ENCODE data around the gene HELZ2.
"Not testable (repeated sequence)": the region's sequence is repeated elsewhere in the genome, so short reads cannot be mapped to it uniquely, and the experiment has no call there.

The HELZ2 gene

DNA sequence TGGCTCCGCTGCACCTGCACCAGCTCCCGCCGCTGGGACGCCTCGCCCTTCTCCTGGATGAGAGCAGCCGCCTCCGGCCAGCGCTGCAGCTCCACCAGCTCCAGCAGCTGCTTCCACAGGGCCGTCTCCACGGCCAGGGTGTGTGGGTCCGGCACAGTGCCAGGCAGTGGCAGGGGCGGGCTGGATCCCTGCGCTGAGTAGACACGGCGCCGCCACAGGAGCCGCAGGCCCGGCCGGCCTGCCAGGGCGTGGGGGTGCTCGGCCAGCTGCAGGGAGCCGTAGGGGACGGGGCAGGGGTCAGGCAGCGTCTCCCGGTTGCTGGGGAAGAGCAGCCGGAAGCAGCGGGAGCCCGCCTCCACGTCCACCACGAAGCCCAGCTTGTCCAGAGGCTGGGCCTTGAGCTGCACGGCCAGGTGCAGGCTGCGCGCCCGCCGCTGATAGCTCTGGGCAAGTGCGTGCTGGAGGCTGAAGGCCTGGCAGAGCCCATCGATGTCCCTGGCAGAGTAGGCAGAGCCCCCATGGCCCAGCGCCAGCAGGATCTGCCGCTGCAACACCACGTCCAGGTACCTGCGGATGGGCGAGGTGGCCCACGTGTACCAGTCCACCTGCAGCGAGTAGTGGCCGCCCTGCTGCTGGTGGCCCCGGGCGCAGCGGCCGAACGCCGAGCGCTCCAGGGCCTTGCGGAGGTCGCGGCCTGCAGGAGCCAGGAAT is 10.7 kb downstream of the HELZ2 start:
- no peak for DNase-seq

GRCh38 chr20:63562461-63563224 is 11.4 kb downstream of the HELZ2 start:
- no peak for DNase-seq

GRCh38 chr20:63561624-63562396 is 12.2 kb downstream of the HELZ2 start:
- DNase-seq, result no peak

- DNase-seq, result no peak
Observed at GRCh38 chr20:63560856-63561609, 13.0 kb downstream of the HELZ2 start.

DNA sequence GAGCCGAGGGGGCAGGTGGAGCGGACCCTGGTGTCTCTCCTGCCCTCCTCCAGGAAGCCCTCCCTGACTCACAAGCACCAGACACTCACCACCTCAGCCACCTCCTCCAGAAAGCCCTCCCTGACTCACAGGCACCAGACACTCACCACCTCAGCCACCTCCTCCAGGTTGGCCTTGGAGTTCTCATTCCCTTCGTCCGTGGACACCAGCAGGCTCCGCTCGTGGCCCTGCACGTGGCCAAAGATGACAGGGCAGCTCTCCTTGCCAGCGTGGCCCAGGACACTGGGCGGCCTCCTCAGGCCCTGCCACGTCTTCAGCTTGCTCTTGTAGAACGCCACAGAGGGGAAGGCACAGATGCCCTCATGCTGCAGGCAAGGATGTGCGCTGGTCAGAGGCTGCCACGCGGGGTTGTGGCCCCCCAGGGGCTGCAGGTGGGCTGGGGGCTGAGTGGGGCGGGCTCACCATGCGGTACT is 13.7 kb downstream of the HELZ2 start:
- no peak for DNase-seq

GRCh38 chr20:63559485-63560332 is 14.3 kb downstream of the HELZ2 start:
- DNase-seq, result not testable (repeated sequence)

DNA sequence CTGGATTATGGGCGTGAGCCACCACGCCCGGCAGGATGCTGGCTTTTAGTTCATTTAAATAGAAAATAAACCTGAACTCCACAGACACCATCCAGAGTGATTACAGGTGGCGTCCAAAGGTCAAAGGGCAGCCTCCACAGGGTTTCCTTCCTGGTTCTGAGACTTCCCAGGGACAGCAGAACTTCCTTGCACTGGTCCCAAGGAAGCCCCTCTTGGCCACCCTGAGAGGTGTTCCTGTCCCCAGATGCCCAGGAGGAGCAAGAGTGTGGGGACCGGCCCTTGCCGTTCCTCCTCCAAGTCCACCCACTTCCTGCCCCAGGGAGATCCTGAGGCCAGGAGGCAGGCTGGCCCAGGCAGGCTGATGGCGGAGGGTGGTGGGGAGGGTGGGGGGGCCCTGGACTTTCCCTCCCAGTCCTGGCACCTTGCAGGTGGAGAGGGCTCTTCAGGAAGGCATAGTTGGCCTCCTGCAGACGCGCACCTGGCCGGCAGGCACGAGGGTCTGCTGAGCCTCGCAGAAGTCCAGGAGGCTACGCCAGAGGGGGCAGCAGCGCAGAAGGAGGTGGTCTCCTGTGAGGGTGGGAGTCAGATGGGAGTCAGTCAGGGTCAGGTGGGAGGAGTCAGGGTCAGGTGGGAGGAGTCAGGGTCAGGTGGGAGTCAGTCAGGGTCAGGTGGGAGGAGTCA is 15.1 kb downstream of the HELZ2 start:
- no peak for DNase-seq

- DNase-seq, result no peak
Observed at GRCh38 chr20:63557481-63557891, 16.6 kb downstream of the HELZ2 start.

- no peak for DNase-seq
Observed at GRCh38 chr20:63556873-63557478, 17.1 kb downstream of the HELZ2 start.

GRCh38 chr20:63555661-63556381 is 18.2 kb downstream of the HELZ2 start:
- no peak for DNase-seq

DNA sequence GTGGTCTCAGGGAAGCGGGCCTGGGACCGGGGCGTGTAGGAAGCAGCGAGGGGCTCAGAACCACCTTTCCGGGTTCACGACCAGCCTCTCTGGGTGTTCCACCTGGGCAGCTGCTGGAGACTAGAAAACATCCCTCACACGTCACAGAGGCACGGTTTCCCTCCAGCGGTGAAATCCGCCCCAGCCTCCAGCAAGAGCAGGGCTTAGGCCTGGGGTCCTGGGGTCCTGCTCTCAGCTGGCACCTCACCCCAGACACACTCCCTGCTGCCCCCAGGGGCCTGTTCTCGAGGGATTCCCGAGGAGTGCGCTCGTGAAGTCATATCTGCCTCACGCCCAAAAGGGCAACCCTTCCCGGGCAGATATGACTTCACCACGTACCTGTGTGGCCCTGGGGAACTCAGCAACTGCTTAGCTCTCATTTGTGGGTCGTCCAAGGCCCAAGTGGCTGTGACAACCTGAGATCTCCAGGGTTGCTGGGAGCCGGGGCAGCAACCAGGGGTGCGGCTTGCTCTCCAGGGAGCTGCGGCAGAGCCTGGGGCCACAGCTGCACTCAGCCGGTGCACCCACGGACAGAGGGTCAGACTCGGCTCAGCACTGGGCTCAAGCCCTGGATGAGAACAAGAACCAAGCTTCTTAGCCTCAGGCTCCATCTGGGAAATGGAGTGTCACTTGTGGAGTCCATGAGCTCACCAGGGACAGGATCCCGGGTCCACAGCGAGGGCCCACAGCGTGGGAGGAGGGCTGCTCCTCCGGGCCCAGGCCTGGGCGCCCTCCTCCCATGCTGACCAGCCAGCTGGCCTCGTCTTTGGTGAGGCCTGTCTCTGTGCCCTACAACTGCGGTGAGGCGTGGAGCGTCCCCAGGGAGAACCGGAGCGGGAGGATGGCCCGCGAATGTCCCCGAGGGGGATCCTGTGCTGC is 19.4 kb downstream of the HELZ2 start:
- no peak for DNase-seq

- no peak for DNase-seq
Observed at GRCh38 chr20:63553933-63554290, 20.1 kb downstream of the HELZ2 start, which contains the start of gene FNDC11. Gene FNDC11, plus strand, starts transcription at chr20:63554159. Its CDS starts 1,505 bp downstream, at chr20:63555664.

DNA sequence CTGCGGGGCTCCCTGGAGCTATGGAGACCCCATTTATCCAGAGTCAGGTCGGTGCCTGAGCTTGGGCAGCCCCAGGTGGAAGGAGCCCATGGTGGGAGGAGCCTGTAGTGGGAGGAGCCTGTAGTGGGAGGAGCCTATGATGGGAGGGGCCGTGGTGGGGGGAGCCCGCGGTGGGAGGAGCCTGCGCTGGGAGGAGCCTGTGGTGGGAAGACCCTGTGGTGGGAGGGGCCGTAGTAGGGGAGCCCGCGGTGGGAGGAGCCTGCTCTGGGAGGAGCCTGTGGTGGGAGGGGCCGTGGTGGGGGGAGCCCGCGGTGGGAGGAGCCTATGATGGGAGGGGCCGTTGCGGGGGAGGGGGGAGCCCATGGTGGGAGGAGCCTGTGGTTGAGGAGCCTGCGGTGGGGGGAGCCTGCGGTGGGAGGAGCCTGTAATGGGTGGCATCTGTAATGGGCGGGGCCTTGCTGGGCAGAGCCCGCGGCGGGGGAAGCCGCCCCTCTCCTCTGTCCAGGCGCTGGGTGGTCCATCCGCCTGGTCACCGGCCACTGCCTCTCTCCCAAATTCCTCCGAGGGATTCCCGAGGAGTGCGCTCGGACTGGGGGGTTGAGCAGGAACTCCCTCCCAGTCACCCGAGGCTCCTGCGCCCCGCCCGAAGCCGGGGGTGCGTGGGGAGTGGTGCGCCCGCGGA is 20.6 kb downstream of the HELZ2 start:
- no peak for DNase-seq

DNA sequence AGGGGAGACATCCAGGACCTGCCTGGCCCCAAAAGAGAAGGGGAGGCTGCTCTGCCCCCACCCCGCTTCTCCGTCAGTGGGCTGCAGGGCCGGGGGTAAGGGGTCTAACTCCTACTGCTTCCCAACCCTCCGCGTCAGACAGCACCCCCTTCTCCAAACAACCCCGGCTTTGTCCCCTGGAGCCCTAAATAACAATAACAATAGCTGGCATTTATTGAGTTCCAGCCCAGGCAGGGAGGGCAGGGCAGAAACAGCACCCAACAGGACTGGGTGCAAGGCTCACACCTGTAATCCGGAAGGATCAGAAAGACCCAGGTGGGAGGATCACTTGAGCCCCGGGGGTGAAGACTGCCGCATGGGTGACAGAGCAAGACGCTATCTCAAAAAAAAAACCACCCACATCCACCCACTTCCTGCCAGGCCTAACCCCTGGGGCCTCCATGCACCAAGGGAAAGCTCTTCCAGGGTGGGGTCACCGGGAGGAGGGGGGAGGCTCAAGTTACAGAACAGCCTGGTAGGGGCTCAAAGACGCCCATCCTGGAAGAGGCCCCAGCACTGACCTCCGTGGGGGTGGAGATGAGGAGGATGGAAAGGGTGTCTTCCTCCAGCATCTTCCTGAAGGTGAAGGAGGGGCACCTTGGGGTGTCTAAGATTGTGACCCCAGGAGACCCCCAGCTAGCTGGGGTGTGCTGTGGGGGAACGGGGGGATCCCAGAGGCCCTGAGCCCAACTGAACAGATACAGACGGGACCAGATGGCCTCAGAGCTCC is 21.4 kb downstream of the HELZ2 start:
- DNase-seq, result no peak

DNA sequence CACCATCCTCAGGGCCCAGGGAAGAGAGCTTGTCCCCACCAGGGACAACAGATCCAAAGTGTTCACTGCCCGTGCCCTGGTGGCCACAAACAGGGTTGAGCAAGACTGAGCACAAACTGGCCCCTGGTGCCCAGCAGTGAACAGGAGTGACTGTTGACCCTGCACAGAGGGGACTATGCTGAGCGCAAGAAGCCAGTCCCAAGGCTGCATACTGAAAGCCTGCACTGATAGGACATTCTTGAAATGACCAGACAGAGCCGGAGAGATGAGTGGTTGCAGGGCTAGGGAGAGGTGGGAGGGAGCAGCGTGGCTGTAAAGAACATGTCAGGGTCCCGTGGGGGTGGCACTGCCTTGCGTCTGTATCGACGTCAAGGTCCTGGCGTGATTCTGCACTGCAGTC is 23.0 kb downstream of the HELZ2 start:
- no peak for DNase-seq

DNA sequence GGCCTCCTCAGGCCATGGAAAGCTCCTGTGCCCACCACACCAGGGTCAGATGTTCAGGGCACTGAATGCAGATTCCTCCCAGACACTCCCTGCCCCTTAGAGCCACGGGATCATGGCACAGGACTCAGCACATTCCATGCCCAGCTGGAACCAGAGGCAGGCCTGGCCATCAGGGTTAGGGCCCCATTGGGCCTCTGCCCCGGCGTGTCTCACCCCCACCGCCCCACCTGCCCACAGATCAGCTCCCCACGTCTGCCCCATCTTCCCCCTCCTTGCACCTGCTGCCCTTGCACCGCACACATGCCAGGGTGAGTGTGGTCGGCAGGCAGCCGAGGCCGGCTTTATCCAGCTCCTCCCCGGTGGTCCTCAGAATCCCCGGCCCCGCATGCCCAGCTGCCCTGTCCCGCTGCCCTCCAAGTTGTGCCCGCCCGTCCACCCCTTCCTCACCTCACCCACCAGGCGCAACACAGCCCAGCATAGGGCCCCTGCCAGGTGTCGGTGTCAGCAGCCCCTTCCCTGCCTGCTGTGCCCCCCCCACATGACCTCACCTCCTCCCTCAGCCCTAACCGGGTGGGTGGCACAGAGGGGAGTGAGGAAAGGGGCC is 24.3 kb downstream of the HELZ2 start:
- no peak for DNase-seq

GRCh38 chr20:63549019-63549418 is 25.0 kb downstream of the HELZ2 start:
- no peak for DNase-seq

Measured in NCI-H2107 (cell line).